HG02885 (cell line): ENCODE measurements around the gene PTTG1IP2.
A peak's percentile ranks its signal among the peaks of the same experiment; 100 is the strongest.
"Not testable (repeated sequence)": the region's sequence is repeated elsewhere in the genome, so short reads cannot be mapped to it uniquely, and the experiment has no call there.

Experiments
- ATAC-seq: cut with Tn5 transposase; IDR thresholded peaks from one replicate; pipeline ENCODE4 v1.9.1; 2021; ENCODE audit warnings: mild to moderate bottlenecking; ENCODE audit not compliant: unreplicated experiment, poor library complexity

PTTG1IP2 gene

DNA sequence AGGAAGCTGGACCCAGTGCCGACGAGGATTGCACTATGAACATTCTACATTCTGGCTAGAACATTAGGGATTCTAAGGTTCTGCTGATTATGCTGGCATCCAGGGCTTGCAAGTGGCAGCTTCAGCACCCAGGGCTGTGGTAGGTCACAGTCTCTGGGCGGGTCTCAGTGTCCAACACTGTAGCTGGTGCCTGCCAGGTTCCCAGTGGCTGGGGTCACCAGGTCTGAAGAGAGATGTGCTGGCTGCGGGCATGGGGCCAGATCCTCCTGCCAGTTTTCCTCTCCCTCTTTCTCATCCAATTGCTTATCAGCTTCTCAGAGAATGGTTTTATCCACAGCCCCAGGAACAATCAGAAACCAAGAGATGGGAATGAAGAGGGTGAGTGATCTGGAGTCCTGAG, at the start of gene PTTG1IP2:
PTTG1IP2 (plus strand) TSS at position 86 of the 400 bp plus-strand sequence; CDS start at position 234, 148 bp downstream.
- ATAC-seq, result no peak

DNA sequence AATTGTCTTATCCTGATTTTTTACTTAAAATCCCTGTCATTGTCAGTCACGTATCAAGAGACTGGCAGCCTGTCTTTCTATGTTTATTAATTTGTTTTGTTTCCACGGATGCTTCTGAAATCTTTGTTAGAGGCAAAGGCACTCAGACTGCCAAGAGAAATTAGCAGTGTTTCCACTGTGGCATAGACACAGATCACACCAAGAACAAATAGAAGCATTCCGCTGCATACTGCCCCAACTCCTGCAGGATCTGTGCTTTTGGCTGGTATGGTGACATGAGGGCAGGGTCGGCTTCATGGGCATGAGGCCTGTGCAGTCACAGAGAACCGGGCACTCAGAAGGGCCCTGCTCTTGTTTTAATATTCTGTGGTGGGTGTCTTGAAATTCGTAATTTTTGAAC, 47.8 kb upstream of the PTTG1IP2 start:
- no peak for ATAC-seq

DNA sequence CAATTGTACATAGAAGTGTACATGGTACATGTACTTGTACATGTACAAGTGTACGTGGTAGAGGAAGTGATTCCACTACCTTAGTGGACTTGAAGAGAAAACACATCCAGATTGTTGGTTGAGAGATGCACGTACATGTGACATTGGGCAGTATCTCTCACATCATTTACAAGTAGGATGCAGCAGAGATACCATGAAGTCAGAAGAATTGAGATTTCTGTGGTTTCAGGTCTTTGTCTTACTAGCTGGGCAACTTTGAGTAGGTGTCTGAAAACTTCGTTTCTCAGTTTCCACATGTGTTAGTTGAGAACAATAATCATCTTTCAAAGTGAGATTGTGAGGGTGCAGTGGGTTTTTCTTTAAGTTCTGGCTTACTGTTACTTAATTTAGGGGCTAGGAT, 44.7 kb upstream of the PTTG1IP2 start:
- peak; percentile 98 for ATAC-seq

DNA sequence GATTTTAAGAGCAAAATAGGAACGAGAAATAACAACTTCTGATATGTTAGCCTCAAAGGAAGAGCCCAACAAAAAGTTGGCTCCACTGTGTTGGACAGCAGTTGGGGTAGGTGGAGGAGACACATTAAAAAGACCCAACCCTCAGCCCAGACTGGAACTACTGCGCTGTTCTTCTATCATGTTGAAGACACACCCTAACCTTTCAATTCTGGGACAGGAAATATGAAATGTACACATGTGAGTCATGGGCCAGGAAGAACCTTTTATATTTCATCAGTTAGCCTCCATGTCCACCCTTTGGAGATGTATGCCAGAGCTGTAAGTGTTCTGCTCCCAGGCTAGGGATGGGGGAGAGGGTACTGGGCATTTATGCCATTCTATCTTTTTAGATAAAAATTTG, 44.1 kb upstream of the PTTG1IP2 start:
- ATAC-seq, result no peak

DNA sequence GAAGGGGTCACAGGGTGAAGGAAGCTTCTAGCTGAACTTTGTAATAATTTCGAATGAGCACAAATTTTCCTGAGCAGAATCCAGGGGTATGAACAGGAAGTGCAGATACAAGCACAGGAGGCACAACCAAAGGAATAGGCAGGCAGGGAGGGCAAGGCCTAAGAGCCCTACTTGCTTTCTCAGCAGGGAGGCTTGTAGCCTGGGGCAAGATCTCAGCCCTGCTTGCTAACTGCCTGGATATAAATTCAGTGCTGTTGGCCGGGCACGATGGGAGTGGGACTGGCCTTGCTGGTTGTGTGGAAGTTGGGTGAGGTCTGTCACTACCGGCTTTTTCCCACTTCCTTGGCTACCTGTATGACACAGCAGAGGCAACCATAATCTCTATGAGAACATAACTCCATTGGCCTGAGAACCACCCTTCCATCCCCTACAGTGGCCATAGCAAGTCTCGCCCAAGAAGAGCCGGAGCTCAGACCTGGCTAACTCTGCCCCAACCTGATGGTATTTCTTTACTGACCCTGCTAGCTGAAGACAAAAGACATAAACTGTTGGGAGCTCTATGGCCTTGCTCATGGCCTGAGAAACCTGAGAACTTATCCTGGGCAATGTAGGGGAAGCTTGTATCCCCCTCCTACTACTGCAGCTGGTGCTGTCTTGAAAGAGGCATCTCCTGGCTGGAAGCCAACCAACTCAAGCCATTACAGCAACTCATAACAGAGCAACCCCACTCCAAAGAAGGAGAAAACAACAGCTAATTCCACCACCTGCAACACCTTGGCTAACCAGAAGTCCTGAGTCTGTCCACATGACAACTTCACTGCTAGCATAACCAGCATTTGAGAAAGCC, 38.6 kb upstream of the PTTG1IP2 start:
- ATAC-seq, result no peak

DNA sequence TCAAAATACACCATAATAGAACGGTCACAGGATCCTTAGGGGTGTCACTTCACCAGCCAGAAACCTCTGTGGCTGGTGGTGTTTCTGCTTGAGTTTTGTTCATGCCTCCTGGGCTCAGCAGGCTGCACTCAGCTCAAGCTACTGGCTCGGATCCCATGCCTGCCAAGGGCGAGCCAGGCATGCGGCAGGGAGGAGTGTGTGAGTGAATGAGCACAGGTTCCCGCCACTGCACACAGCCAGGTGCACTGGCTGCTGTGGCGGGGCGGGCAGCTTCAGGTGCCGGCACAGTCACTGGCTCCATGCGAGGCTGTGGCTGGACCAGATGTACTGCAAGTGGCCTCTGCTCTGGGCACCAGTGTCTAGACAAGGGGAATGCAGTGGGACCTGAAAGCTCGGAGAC, 36.7 kb upstream of the PTTG1IP2 start:
- no peak for ATAC-seq

DNA sequence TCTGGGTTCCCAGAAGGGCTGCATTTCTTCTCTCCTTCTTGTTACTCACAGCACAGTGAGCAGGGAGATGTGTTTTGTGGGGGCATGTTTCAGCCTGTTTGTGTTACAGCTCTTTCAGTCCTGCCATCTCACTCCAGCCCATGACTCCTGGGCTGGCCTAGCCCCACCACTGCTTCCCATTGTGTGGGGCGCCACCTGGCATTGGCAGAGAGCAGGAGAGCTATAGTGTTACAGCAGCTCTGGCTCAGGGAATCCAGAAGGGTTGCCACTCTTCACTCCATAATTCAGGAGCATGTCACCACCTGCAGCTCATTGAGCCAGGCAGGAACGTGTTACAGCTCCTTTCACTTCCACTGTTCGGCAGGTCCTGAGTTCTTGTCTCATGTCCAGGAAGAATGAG, 36.2 kb upstream of the PTTG1IP2 start:
- no peak for ATAC-seq

DNA sequence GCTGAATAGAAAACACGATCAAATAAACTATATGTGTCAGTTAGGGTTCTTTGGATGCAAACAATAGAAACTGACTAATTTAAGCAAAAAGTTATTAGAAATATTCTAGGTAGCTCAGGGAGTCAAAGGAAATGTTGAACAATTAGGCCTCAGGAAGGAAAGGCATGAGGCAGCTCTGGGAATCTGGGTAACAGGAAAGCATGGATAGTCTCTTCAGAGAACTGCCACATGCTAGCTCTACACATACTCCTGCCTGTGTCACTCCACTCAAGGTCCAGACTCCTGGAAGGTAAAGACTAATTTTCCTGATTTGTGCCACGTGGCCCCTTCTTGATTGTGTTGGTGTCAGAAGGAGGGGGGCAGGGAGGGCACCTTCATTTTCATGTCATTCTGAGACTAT, 23.8 kb upstream of the PTTG1IP2 start:
- no peak for ATAC-seq

DNA sequence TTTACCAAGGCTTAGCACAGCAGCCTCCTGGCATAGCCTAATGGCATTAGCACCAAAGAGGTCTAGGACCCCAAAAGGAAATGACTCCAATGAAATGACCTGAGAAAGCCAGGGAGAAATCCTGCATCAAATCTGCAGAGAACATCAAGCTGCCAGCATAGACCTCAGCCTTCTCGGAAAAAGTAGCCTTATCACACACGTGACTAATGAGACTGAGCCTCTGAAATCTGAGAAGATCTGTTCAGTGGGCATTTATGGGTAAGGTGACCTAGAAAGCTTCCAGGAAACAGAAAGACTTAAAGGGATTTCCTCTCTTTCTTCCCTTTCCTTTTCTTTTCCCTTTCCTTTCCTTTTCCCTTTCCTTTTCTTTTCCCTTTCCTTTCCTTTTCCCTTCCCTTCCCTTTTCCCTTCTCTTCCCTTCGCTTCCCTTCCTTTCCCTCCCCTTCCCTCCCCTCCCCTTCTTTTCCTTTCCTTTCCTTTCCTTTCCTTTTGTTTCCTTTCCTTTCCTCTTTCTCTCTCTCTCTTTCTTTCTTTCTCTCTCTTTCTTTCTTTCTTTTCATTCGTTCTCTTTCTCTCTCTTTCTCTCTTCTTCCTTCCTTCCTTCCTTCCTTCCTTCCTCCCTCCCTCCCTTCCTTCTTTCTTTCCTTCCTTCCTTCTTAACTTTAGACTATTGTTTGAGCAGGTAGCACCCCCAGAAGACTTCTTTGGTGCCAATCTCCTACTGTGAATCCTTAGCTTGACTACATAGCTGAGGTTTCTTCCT, 23.1 kb upstream of the PTTG1IP2 start:
- no peak for ATAC-seq

DNA sequence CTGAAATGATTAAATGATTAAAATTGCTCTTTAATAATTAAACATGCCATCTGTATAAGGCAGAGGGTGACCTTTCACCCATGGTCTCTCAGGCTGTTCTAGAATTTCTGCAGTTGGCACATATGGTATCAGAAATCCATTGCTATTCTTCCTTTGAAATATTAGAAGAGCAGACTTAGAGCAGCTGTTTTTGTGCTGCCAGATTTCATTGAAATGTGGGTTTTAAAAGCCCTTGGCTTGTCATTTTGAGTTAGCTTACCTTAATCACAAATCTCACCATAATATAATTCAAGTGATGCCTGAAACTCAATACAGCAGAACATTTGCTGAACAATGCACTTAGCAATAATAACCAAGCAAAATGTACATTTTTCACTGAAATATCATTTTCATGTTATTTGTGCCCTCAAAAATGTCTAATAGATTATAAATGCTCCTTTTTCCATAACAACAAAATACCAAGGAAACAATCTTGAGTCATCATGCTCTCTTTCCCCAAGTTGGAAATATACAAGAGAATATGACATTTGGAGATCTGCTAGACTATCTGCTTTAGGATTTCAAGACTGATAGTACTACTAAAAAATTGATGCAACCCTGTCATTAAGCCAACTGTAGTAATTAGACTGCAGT, 16.1 kb upstream of the PTTG1IP2 start:
- no peak for ATAC-seq

DNA sequence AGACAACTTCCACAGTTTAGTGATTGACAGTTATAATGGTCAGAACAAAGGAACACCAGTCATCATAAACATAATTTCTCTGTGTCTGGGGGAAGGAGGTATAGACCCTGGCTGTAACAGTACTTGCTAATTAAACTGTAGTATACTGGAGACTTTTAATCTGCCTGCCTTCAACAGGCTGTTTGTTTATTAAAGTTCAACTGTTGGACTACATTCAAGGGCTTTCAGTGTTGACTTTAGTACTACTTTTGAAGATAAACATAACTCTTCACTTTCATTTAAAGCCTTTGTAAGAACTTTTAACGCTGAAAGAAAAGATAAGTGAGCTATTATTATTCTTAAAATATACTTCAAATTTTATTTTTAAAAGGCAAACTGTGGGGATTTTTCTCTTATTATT, 15.5 kb upstream of the PTTG1IP2 start:
- ATAC-seq, result no peak

DNA sequence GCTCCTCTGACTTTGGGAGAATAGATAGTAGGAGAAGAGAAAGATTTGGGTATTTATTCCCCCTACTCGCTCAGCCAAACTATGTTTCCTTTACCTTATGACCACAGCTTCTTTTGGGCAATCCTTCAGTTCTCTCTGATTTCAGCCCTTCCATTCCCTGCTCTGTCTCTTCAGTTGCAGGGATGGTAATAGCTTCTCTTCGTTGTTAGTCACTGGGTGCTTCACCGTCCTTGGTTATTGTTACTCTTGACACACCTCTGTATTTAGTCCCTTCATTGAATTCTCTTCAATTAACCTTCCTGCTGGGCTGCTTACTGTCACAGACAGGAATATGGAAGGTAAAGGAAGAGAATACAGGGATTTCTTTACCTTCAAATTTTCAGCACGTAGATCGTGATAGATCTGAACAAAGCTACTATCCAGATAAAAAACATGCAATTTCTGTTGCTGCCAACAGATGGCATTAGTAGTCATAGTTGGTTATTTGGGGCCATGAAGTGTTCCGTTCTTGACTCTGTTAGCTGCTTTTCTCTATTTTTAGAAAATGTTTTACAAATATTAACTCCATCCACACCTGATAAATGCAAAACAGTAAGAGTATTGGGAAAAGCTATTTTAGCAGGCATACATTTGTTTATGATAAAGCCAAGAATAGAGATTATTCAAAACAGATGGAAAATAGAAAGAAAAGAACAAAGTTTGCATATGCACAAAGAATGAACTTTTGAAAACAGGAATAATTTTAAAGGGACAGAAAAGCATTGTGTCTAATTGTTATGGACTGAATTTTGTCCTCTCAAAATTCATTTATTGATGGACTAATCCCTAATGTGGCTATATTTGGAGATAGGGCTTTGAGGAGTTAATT, 14.0 kb upstream of the PTTG1IP2 start:
- ATAC-seq, result peak; percentile 92

DNA sequence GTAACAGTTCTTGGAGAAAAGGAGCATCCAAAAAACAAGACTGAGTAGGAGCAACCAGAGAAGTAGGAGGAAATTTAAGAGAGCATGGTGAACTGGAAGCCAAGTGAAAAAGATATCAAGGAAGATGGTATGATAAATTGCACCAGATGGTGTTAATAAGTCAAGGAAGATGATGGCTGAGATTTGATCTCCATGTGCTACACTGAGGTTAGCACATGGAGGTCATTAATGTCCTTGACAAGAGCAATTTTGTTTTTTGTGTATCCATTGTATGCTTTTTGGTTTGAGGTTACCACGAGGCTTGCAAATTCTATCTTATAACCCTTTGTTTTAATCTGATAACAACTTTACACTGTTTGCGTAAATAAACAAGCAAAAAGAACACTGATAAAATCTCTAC, 11.3 kb upstream of the PTTG1IP2 start:
- no peak for ATAC-seq

DNA sequence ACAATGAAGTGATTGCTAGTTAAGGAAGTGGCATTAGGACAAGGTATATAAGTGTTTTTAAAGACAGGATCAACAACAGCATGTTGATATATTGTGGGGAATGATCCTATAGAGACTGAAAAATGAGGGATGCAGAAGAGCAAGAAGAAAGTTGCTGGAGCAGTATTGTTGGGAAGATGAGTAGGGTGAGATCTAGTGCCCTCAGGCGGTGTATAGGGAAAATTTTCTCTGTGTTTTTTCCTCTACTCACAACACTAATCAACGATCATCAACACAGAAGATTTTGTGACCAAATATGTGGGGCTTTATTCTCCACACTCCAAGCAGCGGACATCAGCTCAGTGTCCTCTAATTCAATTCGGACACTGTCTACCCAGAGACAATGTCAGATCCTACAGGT, 9.6 kb upstream of the PTTG1IP2 start:
- no peak for ATAC-seq

DNA sequence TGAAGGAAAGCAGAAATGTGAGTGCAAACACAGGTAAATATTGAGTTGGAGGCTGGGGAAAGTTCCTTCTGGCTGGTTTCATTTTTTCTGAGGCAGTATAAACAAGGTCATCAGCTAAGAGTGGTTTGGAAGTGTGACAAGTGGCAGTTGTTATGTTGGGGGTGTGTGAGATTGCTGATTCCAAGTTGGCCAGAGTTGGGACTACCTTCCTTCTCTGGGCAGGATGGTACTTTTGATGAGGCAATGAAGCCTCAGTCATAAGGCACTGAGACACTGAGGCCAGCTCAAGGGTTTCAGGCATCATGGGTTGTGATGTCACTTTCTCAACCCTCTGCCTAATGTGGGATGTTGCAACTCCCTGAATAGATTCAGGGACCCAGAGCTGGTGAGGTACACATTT, 8.2 kb upstream of the PTTG1IP2 start:
- no peak for ATAC-seq

DNA sequence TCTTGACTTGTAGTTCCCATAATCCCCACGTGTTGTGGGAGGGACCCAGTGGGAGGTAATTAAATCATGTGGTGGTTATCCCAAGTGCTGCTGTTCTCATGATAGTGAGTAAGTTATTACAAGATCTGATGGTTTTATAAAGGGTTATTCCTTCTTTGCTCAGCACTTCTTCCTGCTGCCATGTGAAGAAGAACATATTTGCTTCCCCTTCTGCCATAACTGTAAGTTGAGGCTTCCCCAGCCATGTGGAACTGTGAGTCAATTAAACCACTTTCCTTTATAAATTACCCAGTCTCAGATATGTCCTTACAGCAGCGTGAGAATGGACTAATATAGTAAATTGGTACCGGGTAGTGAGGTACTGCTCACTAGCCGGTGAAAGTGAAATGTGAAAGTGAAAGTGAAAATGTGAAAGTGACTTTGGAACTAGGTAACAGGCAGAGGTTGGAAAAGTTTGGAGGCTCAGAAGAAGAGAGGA, 6.2 kb upstream of the PTTG1IP2 start:
- ATAC-seq, result not testable (repeated sequence)

DNA sequence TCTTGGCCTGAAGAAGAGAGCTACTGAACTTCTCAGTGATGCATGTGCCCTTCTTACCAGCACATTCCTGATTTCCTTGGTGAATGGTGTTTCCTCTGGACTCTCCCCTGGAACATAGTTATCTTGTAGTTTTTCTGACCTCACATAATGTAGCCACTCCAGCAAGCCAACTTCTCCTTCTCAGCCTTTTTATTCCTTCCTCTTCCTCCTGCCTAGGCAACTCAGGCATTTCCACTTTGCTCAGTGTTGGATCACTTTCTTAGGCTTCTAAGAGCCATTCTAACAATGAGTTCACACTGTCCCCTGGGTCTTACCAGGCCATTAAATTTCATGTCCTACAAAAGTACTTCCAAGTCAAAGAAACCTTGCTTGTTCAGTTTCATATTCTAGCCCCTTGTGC, 3.6 kb upstream of the PTTG1IP2 start:
- no peak for ATAC-seq

DNA sequence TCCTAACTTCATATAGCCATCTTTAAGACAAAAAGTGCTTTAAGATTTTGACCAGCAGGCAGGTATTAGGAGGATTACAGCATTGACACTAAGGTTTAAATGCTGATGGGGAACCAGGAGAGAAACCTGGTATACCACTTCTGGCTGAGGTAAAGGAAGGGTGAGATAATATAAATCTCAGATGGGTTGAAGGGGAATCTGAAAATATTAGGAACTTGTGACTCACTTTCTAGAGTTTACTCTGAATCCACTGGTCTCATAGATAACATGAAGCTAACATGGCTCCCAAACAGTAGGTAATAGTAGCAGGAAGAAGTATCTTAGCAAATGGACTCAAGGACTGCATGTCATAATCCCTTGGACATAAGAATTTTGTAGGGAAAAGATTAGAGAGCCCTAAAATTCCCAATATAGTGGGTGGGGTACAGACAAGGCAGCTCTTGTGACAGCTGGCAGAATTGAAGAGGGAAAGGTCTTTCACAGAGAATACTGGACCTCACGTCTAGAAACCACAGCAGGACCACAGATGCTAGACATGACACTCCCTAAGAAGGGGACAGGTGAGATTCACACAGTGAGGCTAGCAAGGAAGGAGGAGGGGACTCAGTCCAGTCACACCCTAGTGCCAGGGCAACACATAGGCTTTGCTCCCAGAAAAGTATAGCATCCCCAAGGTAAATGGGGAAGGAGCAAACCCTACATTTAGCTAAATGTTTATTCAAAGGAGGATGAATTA, 3.5 kb downstream of the PTTG1IP2 start:
- ATAC-seq, result no peak

DNA sequence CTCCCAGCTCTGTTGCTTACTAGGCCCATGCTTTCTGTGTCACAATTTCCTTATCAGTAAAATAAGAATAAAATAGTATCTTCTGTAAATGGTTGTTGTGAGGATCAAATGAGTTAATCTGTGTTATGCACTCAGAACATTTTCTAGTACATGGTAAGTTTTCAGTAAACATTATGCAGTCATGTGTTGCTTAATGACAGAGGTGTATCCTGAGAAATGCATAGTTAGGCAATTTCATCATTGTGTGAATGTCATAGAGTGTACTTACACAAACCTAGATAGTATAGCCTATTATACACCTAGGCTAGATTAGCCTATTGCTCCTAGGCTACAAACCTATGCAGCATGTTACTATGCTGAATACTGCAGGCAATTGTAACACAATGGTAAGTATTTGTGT, 4.4 kb downstream of the PTTG1IP2 start:
- no peak for ATAC-seq
